H9 (cell line): Measurements from ENCODE around the gene TTLL12. TPM values are rescaled to one million over a fixed set of nuclear protein-coding genes. Genes with fewer than 3 reads are reported as not detected.
A peak's percentile ranks its signal among the peaks of the same experiment; 100 is the strongest.

Experiments used
- DNase-seq: peaks from one replicate; pipeline ENCODE4 v3.0.0-alpha.2; 2017
- H2AFZ ChIP-seq: one replicate; pipeline ENCODE4 v1.6.1; 2013; ENCODE audit warnings: mild to moderate bottlenecking, low read length, control low read depth, moderate library complexity
- H2AK5ac ChIP-seq: 2 replicates; pipeline ENCODE4 v1.6.1; 2013; ENCODE audit warnings: low read length, control low read depth, mixed read lengths; ENCODE audit not compliant: insufficient read length
- H2BK120ac ChIP-seq: one replicate; pipeline ENCODE4 v1.6.1; 2013; ENCODE audit warnings: low read depth, mild to moderate bottlenecking, low read length, control low read depth, inconsistent platforms; ENCODE audit not compliant: poor library complexity, severe bottlenecking
- H2BK12ac ChIP-seq: 2 replicates; pipeline ENCODE4 v1.6.1; 2013; ENCODE audit warnings: low read length, control low read depth, mixed read lengths, low read depth; ENCODE audit not compliant: insufficient read length
- H2BK15ac ChIP-seq: 2 replicates; pipeline ENCODE4 v1.6.1; 2013; ENCODE audit warnings: low read depth, low read length, control low read depth
- H2BK20ac ChIP-seq: one replicate; pipeline ENCODE4 v1.6.1; 2013; ENCODE audit warnings: low read depth, mild to moderate bottlenecking, low read length, control low read depth, inconsistent platforms; ENCODE audit not compliant: poor library complexity, severe bottlenecking
- H2BK5ac ChIP-seq: 2 replicates; pipeline ENCODE4 v1.6.1; 2013; ENCODE audit warnings: low read length, control low read depth, mixed read lengths; ENCODE audit not compliant: insufficient read length
- H3K14ac ChIP-seq: 2 replicates; pipeline ENCODE4 v1.6.1; 2013; ENCODE audit warnings: low read length, control low read depth; ENCODE audit not compliant: insufficient read depth
- H3K18ac ChIP-seq: 2 replicates; pipeline ENCODE4 v1.6.1; 2013; ENCODE audit warnings: low read depth, mild to moderate bottlenecking, mixed read lengths, low read length, control low read depth; ENCODE audit not compliant: insufficient read length
- H3K23ac ChIP-seq: 2 replicates; pipeline ENCODE4 v1.6.1; 2013; ENCODE audit warnings: low read length, control low read depth, mixed read lengths, low read depth; ENCODE audit not compliant: insufficient read length
- H3K23me2 ChIP-seq: 2 replicates; pipeline ENCODE4 v1.6.1; 2013; ENCODE audit warnings: low read depth, mild to moderate bottlenecking, mixed read lengths, low read length, control low read depth; ENCODE audit not compliant: insufficient read length, poor library complexity, severe bottlenecking
- H3K27ac ChIP-seq: 2 replicates; pipeline ENCODE4 v1.5.1; 2013; ENCODE audit warnings: low read length, control low read depth, mixed read lengths, low read depth; ENCODE audit not compliant: insufficient read length
- H3K27me3 ChIP-seq: 2 replicates; pipeline ENCODE4 v1.6.1; 2013; ENCODE audit warnings: low read length, control low read depth, inconsistent platforms; ENCODE audit not compliant: insufficient read depth
- H3K4ac ChIP-seq: 2 replicates; pipeline ENCODE4 v1.6.1; 2013; ENCODE audit warnings: low read depth, mild to moderate bottlenecking, control low read depth, inconsistent platforms, low read length, moderate library complexity
- H3K4me1 ChIP-seq: 2 replicates; pipeline ENCODE4 v1.6.1; 2013; ENCODE audit warnings: low read length, control low read depth, inconsistent platforms; ENCODE audit not compliant: insufficient read depth
- H3K4me2 ChIP-seq: 2 replicates; pipeline ENCODE4 v1.6.1; 2013; ENCODE audit warnings: low read length, control low read depth, mixed read lengths; ENCODE audit not compliant: insufficient read length, insufficient read depth
- H3K56ac ChIP-seq: 2 replicates; pipeline ENCODE4 v1.6.1; 2013; ENCODE audit warnings: low read depth, mild to moderate bottlenecking, mixed read lengths, low read length, control low read depth; ENCODE audit not compliant: insufficient read length
- H3K79me1 ChIP-seq: 2 replicates; pipeline ENCODE4 v1.6.1; 2013; ENCODE audit warnings: low read depth, mild to moderate bottlenecking, moderate library complexity, low read length, control low read depth, inconsistent platforms; ENCODE audit not compliant: insufficient read depth, poor library complexity, severe bottlenecking
- H3K79me2 ChIP-seq: 2 replicates; pipeline ENCODE4 v1.6.1; 2013; ENCODE audit warnings: low read length, control low read depth, inconsistent platforms; ENCODE audit not compliant: insufficient read depth
- H3K9ac ChIP-seq: 2 replicates; pipeline ENCODE4 v1.6.1; 2013; ENCODE audit warnings: low read length, control low read depth, mixed read lengths; ENCODE audit not compliant: insufficient read length; ENCODE audit errors: extremely low read depth
- H3K9me3 ChIP-seq: one replicate; pipeline ENCODE4 v1.6.1; 2013; ENCODE audit warnings: low read depth, low read length, inconsistent platforms; ENCODE audit not compliant: control insufficient read depth
- H3T11ph ChIP-seq: one replicate; pipeline ENCODE4 v1.6.1; 2013; ENCODE audit warnings: mild to moderate bottlenecking, low read length, control low read depth, inconsistent platforms
- H4K20me1 ChIP-seq: one replicate; pipeline ENCODE4 v1.6.1; 2013; ENCODE audit not compliant: control insufficient read depth, insufficient read length, insufficient read depth
- H4K5ac ChIP-seq: 2 replicates; pipeline ENCODE4 v1.6.1; 2013; ENCODE audit warnings: low read depth, mild to moderate bottlenecking, mixed read lengths, low read length, control low read depth; ENCODE audit not compliant: insufficient read length
- H4K8ac ChIP-seq: replicated peaks from 2 replicates; pipeline ENCODE4 v1.6.1; 2013; ENCODE audit warnings: low read length, control low read depth, mixed read lengths, low read depth; ENCODE audit not compliant: insufficient read length
- H4K91ac ChIP-seq: 2 replicates; pipeline ENCODE4 v1.6.1; 2013; ENCODE audit warnings: low read depth, mild to moderate bottlenecking, moderate library complexity, mixed read lengths, low read length, control low read depth; ENCODE audit not compliant: insufficient read length
- H3K27ac Mint-ChIP-seq, 3 experiments: 2 replicates in 2 of 3; 3 replicates in 1 of 3; pipeline ENCODE4 v1.8.0; 2020 to 2021; ENCODE audit warnings: mixed read lengths in 3 of 3, mild to moderate bottlenecking in 1 of 3, moderate library complexity in 1 of 3
- H3K27me3 Mint-ChIP-seq: 2 replicates; pipeline ENCODE4 v1.8.0; 2021; ENCODE audit warnings: low read depth, mild to moderate bottlenecking, moderate library complexity, mixed read lengths
- H3K36me3 Mint-ChIP-seq, 3 experiments: 2 replicates in 2 of 3; 3 replicates in 1 of 3; pipeline ENCODE4 v1.8.0; 2020 to 2021; ENCODE audit warnings: low read depth in 3 of 3, mixed read lengths in 3 of 3; ENCODE audit not compliant: insufficient read depth in 1 of 3
- H3K4me1 Mint-ChIP-seq, 2 experiments: 2 replicates each; pipeline ENCODE4 v1.8.0; 2020; ENCODE audit warnings: mixed read lengths in 2 of 2
- H3K4me3 Mint-ChIP-seq, 2 experiments: 2 replicates in 1 of 2; 3 replicates in 1 of 2; pipeline ENCODE4 v1.8.0; 2020 to 2021; ENCODE audit warnings: mild to moderate bottlenecking in 2 of 2, mixed read lengths in 2 of 2, moderate library complexity in 1 of 2
- H3K9me3 Mint-ChIP-seq, 2 experiments: 2 replicates in 1 of 2; 3 replicates in 1 of 2; pipeline ENCODE4 v1.8.0; 2020; ENCODE audit warnings: mild to moderate bottlenecking in 2 of 2, mixed read lengths in 2 of 2, moderate library complexity in 1 of 2
- CTCF ChIP-seq: fragments of 200-600 bp; sonication (generic); conservative IDR thresholded peaks from 3 replicates; pipeline ENCODE4 v1.8.0; 2021; ENCODE audit warnings: antibody characterized with exemption, mild to moderate bottlenecking
- WGBS: extraction: QIAGEN DNeasy Blood & Tissue Kit; methylation state at CpG from one replicate; pipeline ENCODE4 v1.1.7; 2013; ENCODE audit warnings: missing lambda C conversion rate, low lambda C conversion rate, mixed read lengths; ENCODE audit not compliant: insufficient read length; ENCODE audit errors: extremely low coverage; 5-methylcytosine and 5-hydroxymethylcytosine counted together
- total RNA-seq: library from RNA; stranded (reverse); gene quantifications from 2 replicates; pipeline ENCODE4 v1.2.1, GENCODE V29; 2021

TTLL12 gene
- total RNA-seq, 1 experiment from 2014 or later, result 89.6 TPM

- Histone ChIP-seq H2AFZ (no peak within 1 kb of the TSS), H2BK12ac (no peak within 1 kb of the TSS)
Observed at GRCh38 chr22:43151251-43152002, 35.5 kb downstream of the TTLL12 start, which contains the start of gene TSPO. Gene TSPO, plus strand, starts transcription at chr22:43151559. Its CDS starts 7,680 bp downstream, at chr22:43159239.

More at GRCh38 chr22:43151251-43152002, 35.5 kb downstream of the TTLL12 start, which contains the start of gene TSPO:
- H3K4me1 Mint-ChIP-seq, result peaks cover 3 to 19% of the 10 kb centered on the region in 2 experiments
- Histone ChIP-seq H4K91ac (no peak within 1 kb of the TSS), H3K9me3 (no peaks in the 10 kb centered on the region), H3K56ac (no peak within 1 kb of the TSS), H2BK15ac (no peak within 1 kb of the TSS), H3K4me2 (peak within 1 kb of the TSS; percentile 50), H3K79me2 (no peaks in the 10 kb centered on the region), H3K9ac (no peak within 1 kb of the TSS), H3K4me1 (no peaks in the 10 kb centered on the region; the same call in 1 of the 2 replicates), H3K23me2 (no peaks in the 10 kb centered on the region), H2BK5ac (no peak within 1 kb of the TSS), H2AK5ac (no peak within 1 kb of the TSS), H2BK120ac (no peak within 1 kb of the TSS), H2BK20ac (no peak within 1 kb of the TSS), H3K27me3 (no peaks in the 10 kb centered on the region; the same call in 1 of the 2 replicates), H3K18ac (no peak within 1 kb of the TSS), H3T11ph (no peak within 1 kb of the TSS), H3K23ac (no peak within 1 kb of the TSS), H4K5ac (no peak within 1 kb of the TSS), H3K14ac (peak within 1 kb of the TSS; percentile 10; the same call in 1 of the 2 replicates), H4K8ac (no peak within 1 kb of the TSS), H3K27ac (no peak within 1 kb of the TSS), H3K79me1 (no peaks in the 10 kb centered on the region), H4K20me1 (no peaks in the 10 kb centered on the region), H3K4ac (no peak within 1 kb of the TSS)
- peak within 1 kb of the TSS; percentile 68 to 87 for H3K4me3 Mint-ChIP-seq
- H3K27ac Mint-ChIP-seq, result no peak within 1 kb of the TSS; a peak in 1 of 7 replicates
- no peaks in the 10 kb centered on the region for H3K9me3 Mint-ChIP-seq
- TF ChIP-seq CTCF, result no peak
- H3K27me3 Mint-ChIP-seq, result peaks cover 22% of the 10 kb centered on the region
- WGBS, result no CpG with 5 or more reads among the region's 75 CpGs
- peak; percentile 60 for DNase-seq
- H3K36me3 Mint-ChIP-seq, result no peaks in the 10 kb centered on the region
